GM20000 (cell line): ENCODE data around the gene MLXIPL.
"Not testable (repeated sequence)": the region's sequence is repeated elsewhere in the genome, so short reads cannot be mapped to it uniquely, and the experiment has no call there.

Experiments used
- DNase-seq: peaks from one replicate; pipeline ENCODE4 v3.0.0; 2012; ENCODE audit warnings: low spot score
- CTCF ChIP-seq: IDR thresholded peaks from 2 replicates; pipeline ENCODE4 v1.5.1; 2012; ENCODE audit warnings: mild to moderate bottlenecking, control low read depth; ENCODE audit errors: extremely low read depth, missing control alignments

MLXIPL gene

DNA sequence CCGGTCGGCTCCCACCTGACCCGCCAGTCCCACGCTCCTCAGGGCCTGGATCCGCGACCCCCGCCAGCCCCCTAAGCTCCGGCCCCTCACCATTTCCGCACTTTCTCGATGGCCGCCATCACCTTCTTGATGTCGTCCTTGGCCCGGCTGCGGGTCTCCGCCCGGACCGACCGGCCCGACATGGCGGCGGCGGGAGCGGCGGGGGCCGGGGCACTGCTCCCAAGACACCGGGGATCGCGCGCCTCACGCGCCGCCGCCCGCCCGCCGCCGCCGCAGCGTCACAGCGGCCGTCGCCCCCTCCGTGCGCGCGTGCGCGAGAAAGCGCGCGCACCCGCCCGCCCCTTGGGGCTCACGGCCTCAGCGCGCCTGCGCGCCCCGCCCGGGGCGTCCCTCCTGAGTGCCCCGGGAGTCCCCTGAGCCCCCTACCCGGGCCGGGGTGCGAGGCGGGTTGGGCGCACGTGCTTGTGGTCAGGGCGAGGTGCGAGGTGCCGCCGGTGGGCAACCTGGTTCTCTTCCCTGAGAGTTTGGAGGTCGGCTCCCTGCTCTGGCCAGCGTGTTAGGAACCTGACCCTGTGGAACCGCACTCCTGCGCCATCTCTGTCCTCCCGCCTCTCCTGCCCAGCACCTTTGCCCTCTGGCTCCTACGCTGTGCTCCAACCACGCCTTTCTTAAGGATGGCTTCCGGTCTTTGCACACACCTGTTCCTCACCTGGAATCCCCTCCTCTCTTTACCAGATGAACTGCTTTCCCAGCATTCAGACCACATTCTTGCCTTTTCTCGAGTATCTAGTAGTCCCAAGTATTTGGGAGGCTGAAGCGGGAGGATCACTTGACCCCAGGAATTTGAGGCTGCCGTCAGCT, 66.7 kb downstream of the MLXIPL start, which contains the start of gene BCL7B:
Gene BCL7B, minus strand, starts transcription at position 294 of the 861 bp plus-strand sequence. Its CDS starts 112 bp downstream, at position 182.
- DNase-seq, result peak; percentile 97

DNA sequence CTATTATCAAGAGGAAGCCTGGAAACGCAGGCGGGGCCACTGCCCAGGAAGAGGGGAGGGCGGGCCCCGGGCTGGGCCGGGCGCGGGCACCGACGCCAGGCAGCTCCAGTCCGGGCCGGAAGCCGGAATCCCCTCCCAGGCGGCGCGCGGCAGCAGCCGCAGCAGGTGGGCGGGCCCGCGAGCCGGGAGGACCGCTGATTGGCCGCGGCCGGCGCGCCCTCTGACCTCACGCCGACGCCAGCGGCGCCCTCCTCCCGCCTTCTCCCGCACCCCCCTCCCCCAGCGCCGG, 67.3 kb downstream of the MLXIPL start:
- no peak for TF ChIP-seq CTCF
- peak; percentile 99 for DNase-seq

More for the DNA sequence above, 66.7 kb downstream of the MLXIPL start, which contains the start of gene BCL7B:
- TF ChIP-seq CTCF, result no peak

- no peak for DNase-seq
- no peak for TF ChIP-seq CTCF
Observed at GRCh38 chr7:73556208-73557107, 67.9 kb downstream of the MLXIPL start.

- DNase-seq, result no peak
- TF ChIP-seq CTCF, result no peak
Observed at GRCh38 chr7:73555411-73555982, 68.8 kb downstream of the MLXIPL start.

DNA sequence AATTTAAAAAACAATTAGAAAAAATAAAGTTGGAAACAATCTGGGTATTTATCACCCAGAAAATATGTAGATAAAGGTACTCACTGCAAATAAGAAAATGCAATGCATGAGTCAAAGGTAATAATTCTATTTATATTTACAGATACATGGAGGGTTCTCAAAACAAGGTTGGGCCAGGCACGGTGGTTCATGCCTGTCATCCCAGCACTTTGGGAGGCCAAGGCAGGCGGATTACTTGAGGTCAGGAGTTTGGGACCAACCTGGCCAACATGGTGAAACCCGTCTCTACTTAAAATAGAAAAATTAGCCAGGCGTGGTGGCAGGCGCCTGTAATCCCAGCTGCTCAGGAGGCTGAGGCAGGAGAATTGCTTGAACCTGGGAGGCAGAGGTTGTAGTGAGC, 74.2 kb downstream of the MLXIPL start:
- DNase-seq, result not testable (repeated sequence)

GRCh38 chr7:73549176-73549575, 75.1 kb downstream of the MLXIPL start:
- no peak for TF ChIP-seq CTCF
- DNase-seq, result no peak

DNA sequence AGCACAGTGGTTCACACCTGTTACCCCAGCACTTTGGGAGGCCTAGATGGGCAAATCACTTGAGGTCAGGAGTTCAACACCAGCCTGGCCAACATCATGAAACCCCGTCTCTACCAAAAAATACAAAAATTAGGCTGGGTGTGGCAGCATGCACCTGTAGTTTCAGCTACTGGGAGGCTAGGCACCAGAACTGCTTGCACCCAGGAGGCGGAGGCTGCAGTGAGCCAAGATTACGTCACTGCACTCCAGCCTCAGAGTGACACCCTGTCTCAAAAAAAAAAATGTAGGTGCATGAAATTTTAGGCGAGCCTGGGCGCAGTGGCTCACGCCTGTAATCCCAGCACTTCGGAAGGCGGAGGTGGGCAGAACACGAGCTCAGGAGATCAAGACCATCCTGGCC, 76.5 kb downstream of the MLXIPL start:
- no peak for DNase-seq
- TF ChIP-seq CTCF, result no peak
